Right lobe of liver (tissue), 4 donors: ENCODE data around the gene PLXNA4.

Experiments used
- POLR2A ChIP-seq: fragments of 450-650 bp; IDR thresholded peaks from one replicate; pipeline ENCODE4 v1.6.1; 2017; ENCODE audit warnings: antibody characterized with exemption, mild to moderate bottlenecking
- TF ChIP-seq, protein P1 (sequence below), 4 donors: fragments of 200-600 bp in 3 of 4; fragments of 450-650 bp in 1 of 4; IDR thresholded peaks; one replicate each; pipeline versions ENCODE4 v1.5.1 to v1.8.0; 2016 to 2022; ENCODE audit warnings: antibody characterized with exemption in 4 of 4, mild to moderate bottlenecking in 2 of 4
- donor health status: DM: no; HTN: no; CAD: no.
- donor health status: DM: no; HTN: no; CAD: no.
- donor health status: DM: no; HTN: yes; CAD: no.

DNA sequence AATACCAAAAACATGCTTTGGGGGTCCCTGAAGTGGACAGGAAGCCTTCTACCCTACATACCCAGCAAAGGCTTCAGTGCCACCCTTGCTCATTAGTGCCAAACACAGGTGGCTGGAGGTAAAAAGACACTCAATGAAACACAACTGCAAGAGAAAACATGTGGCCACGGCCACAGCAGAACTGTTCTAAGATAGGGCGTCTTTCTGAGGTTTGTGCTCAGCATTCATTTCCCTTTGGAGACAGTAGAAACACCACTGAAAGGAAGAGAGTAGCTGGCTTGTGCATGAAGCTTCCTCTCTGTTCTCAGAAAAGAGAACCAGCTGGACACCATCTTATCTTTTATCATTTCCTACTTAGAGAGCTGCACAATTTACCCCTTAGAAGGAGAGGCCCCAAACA, 143.0 kb downstream of the PLXNA4 start:
- TF ChIP-seq, protein P1, sequence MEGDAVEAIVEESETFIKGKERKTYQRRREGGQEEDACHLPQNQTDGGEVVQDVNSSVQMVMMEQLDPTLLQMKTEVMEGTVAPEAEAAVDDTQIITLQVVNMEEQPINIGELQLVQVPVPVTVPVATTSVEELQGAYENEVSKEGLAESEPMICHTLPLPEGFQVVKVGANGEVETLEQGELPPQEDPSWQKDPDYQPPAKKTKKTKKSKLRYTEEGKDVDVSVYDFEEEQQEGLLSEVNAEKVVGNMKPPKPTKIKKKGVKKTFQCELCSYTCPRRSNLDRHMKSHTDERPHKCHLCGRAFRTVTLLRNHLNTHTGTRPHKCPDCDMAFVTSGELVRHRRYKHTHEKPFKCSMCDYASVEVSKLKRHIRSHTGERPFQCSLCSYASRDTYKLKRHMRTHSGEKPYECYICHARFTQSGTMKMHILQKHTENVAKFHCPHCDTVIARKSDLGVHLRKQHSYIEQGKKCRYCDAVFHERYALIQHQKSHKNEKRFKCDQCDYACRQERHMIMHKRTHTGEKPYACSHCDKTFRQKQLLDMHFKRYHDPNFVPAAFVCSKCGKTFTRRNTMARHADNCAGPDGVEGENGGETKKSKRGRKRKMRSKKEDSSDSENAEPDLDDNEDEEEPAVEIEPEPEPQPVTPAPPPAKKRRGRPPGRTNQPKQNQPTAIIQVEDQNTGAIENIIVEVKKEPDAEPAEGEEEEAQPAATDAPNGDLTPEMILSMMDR (IDR thresholded peaks at IDR 0.05) = no peak
- no peak for TF ChIP-seq POLR2A
